HEK293 (cell line): Measurements from ENCODE around the gene AP1AR.

Source experiments
- CTCF ChIA-PET: fragments of 350-600 bp; formaldehyde crosslinking; extraction: SDS; loops from one replicate; lab custom pipeline; 2021; ENCODE audit warnings: antibody characterized with exemption; lab: Yijun Ruan, JAX
- POLR2A ChIA-PET: fragments of 300-600 bp; formaldehyde crosslinking; extraction: SDS; loops from one replicate; lab custom pipeline; 2020; ENCODE audit warnings: antibody characterized with exemption, inconsistent platforms; lab: Yijun Ruan, JAX
- H3K27ac ChIP-seq: fragments of 200-500 bp; sonication (Bioruptor generic); 2 replicates; pipeline ENCODE4 v1.5.1; 2014; ENCODE audit warnings: low read depth, low read length, control low read depth, inconsistent platforms; ENCODE audit errors: extremely low read depth
- H3K36me3 ChIP-seq, 2 experiments: fragments of 200-500 bp in 1 of 2; sonication (Bioruptor generic) in 1 of 2; 1 replicate in 1 of 2; 2 replicates in 1 of 2; pipeline ENCODE4 v1.5.1; 2014 to 2017; ENCODE audit warnings: inconsistent platforms in 2 of 2, low read length in 2 of 2; ENCODE audit not compliant: control insufficient read depth in 2 of 2, insufficient read depth in 1 of 2
- H3K4me1 ChIP-seq: fragments of 200-500 bp; sonication (Bioruptor generic); 2 replicates; pipeline ENCODE4 v1.5.1; 2014; ENCODE audit warnings: mild to moderate bottlenecking, low read length, inconsistent platforms; ENCODE audit not compliant: control insufficient read depth, insufficient read depth
- H3K4me3 ChIP-seq: 2 replicates; pipeline ENCODE4 v1.5.1; 2011; ENCODE audit warnings: low read depth, mild to moderate bottlenecking, control low read depth, low read length, moderate library complexity
- H3K9me3 ChIP-seq: fragments of 200-500 bp; sonication (Bioruptor generic); 2 replicates; pipeline ENCODE4 v1.5.1; 2014; ENCODE audit warnings: low read depth, low read length, inconsistent platforms; ENCODE audit not compliant: control insufficient read depth, insufficient read depth
- GLI2 ChIP-seq: fragments of 450-650 bp; formaldehyde crosslinking; IDR thresholded peaks from 2 replicates; pipeline ENCODE4; 2017; ENCODE audit warnings: missing biosample characterization, missing genetic modification characterization, low read depth, borderline replicate concordance
- IKZF3 ChIP-seq: fragments of 450-650 bp; IDR thresholded peaks from 2 replicates; pipeline ENCODE4 v1.5.0; 2018; ENCODE audit warnings: missing biosample characterization, mild to moderate bottlenecking, missing genetic modification characterization, moderate library complexity
- KLF7 ChIP-seq: fragments of 450-650 bp; formaldehyde crosslinking; IDR thresholded peaks from 2 replicates; pipeline ENCODE4 v1.5.1; 2016; ENCODE audit warnings: missing biosample characterization, missing genetic modification characterization, borderline replicate concordance
- ZBTB1 ChIP-seq: fragments of 450-650 bp; formaldehyde crosslinking; IDR thresholded peaks from 2 replicates; pipeline ENCODE4 v1.5.1; 2016; ENCODE audit warnings: missing biosample characterization, missing genetic modification characterization
- ZBTB20 ChIP-seq: fragments of 450-650 bp; formaldehyde crosslinking; IDR thresholded peaks from 2 replicates; pipeline ENCODE4 v1.5.1; 2016; ENCODE audit warnings: missing biosample characterization, missing genetic modification characterization
- ZEB2 ChIP-seq: fragments of 450-650 bp; formaldehyde crosslinking; IDR thresholded peaks from 2 replicates; pipeline ENCODE4 v1.5.1; 2016; ENCODE audit warnings: missing biosample characterization, missing genetic modification characterization
- ZNF146 ChIP-seq: fragments of 450-650 bp; formaldehyde crosslinking; IDR thresholded peaks from 2 replicates; pipeline ENCODE4 v1.5.1; 2016; ENCODE audit warnings: missing biosample characterization, missing genetic modification characterization
- ZNF394 ChIP-seq: fragments of 450-650 bp; formaldehyde crosslinking; IDR thresholded peaks from 2 replicates; pipeline ENCODE4 v1.5.1; 2016; ENCODE audit warnings: missing biosample characterization, missing genetic modification characterization, mild to moderate bottlenecking, moderate library complexity, borderline replicate concordance
- ZNF501 ChIP-seq: fragments of 450-650 bp; formaldehyde crosslinking; IDR thresholded peaks from 2 replicates; pipeline ENCODE4 v1.5.1; 2016; ENCODE audit warnings: missing biosample characterization, missing genetic modification characterization
- ZNF555 ChIP-seq: fragments of 450-650 bp; formaldehyde crosslinking; conservative IDR thresholded peaks from 2 replicates; pipeline ENCODE4 v1.5.1; 2017; ENCODE audit warnings: missing biosample characterization, mild to moderate bottlenecking, missing genetic modification characterization, inconsistent platforms
- ZNF629 ChIP-seq: fragments of 450-650 bp; formaldehyde crosslinking; IDR thresholded peaks from 2 replicates; pipeline ENCODE4 v1.5.1; 2017; ENCODE audit warnings: missing biosample characterization, missing genetic modification characterization
- ZNF654 ChIP-seq: fragments of 450-650 bp; formaldehyde crosslinking; IDR thresholded peaks from 2 replicates; pipeline ENCODE4 v1.5.1; 2016; ENCODE audit warnings: low read depth, missing biosample characterization, missing genetic modification characterization
- ZNF677 ChIP-seq: fragments of 450-650 bp; IDR thresholded peaks from 2 replicates; pipeline ENCODE4 v1.5.0; 2018; ENCODE audit warnings: missing biosample characterization, mild to moderate bottlenecking, missing genetic modification characterization, moderate library complexity
- ZNF747 ChIP-seq: fragments of 450-650 bp; formaldehyde crosslinking; IDR thresholded peaks from 2 replicates; pipeline ENCODE4 v1.5.1; 2016; ENCODE audit warnings: missing biosample characterization, missing genetic modification characterization
- ZNF837 ChIP-seq: fragments of 450-650 bp; formaldehyde crosslinking; IDR thresholded peaks from 2 replicates; pipeline ENCODE4 v1.5.1; 2016; ENCODE audit warnings: missing biosample characterization, missing genetic modification characterization
- ZSCAN23 ChIP-seq: fragments of 450-650 bp; formaldehyde crosslinking; IDR thresholded peaks from 2 replicates; pipeline ENCODE4 v1.5.1; 2016; ENCODE audit warnings: missing biosample characterization, missing genetic modification characterization
- TF ChIP-seq, protein P1 (sequence below): fragments of 450-650 bp; formaldehyde crosslinking; IDR thresholded peaks from 2 replicates; pipeline ENCODE4 v1.5.1; 2016; ENCODE audit warnings: missing biosample characterization, missing genetic modification characterization
- TF ChIP-seq, protein P2 (sequence below): fragments of 450-650 bp; formaldehyde crosslinking; IDR thresholded peaks from 2 replicates; pipeline ENCODE4 v1.5.1; 2016; ENCODE audit warnings: missing biosample characterization, missing genetic modification characterization
- TF ChIP-seq, protein P3 (sequence below): fragments of 450-650 bp; formaldehyde crosslinking; IDR thresholded peaks from 2 replicates; pipeline ENCODE4 v1.5.1; 2016; ENCODE audit warnings: missing biosample characterization, missing genetic modification characterization, low read depth
- TF ChIP-seq, protein P4 (sequence below): fragments of 450-650 bp; formaldehyde crosslinking; IDR thresholded peaks from 2 replicates; pipeline ENCODE4 v1.5.1; 2017; ENCODE audit warnings: missing biosample characterization, missing genetic modification characterization
- TF ChIP-seq, protein P5 (sequence below): fragments of 450-650 bp; formaldehyde crosslinking; conservative IDR thresholded peaks from 2 replicates; pipeline ENCODE4 v1.5.1; 2016; ENCODE audit warnings: low read depth, missing biosample characterization, missing genetic modification characterization

AP1AR gene

DNA sequence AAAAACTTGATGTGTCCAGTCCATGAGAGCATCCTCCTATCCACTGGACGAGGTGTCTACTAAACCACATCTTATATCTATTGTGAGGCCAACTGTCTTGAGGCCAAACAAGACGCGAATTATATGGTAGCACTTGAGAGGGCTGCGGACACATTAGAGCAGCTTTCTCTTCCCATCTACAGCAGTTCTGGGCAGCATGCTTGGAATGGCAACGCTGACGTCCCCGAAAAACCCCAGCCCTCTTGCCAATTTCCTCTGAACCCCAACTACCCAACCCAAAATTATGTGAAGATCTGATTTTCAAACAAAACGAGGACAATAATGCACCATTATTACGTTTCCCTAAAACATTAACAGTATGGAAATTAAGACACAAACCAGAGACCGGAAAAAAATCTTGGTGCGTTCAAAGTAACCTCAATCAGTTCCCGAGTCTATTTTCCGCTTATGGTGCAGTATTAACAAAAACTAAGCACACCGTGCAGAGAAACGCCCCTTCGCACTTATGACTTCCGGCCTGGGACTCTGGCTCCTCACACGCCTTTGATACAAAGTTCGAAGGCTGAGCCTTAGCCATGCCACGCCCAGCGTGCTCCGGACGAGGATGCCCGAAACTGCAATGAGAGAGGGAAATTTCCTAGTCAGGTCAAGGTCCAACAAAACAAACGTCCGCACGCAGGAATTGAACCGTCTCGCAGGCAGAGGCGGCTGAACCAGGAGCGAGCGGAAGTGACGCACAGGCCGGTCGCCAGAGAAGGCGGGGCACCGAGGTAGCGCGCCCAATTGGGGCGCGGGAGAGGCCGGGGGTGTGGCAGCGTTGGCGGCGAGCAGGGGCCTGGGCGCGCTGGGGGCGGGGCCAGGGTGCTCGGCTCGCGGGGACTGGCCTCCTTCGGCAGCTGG is 458 bp upstream of the AP1AR start (continued):
- TF ChIP-seq, protein P1, sequence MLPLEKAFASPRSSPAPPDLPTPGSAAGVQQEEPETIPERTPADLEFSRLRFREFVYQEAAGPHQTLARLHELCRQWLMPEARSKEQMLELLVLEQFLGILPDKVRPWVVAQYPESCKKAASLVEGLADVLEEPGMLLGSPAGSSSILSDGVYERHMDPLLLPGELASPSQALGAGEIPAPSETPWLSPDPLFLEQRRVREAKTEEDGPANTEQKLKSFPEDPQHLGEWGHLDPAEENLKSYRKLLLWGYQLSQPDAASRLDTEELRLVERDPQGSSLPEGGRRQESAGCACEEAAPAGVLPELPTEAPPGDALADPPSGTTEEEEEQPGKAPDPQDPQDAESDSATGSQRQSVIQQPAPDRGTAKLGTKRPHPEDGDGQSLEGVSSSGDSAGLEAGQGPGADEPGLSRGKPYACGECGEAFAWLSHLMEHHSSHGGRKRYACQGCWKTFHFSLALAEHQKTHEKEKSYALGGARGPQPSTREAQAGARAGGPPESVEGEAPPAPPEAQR (tag by site-specific recombination) = no peak
- TF ChIP-seq ZNF146 = no peak
- TF ChIP-seq, protein P2, sequence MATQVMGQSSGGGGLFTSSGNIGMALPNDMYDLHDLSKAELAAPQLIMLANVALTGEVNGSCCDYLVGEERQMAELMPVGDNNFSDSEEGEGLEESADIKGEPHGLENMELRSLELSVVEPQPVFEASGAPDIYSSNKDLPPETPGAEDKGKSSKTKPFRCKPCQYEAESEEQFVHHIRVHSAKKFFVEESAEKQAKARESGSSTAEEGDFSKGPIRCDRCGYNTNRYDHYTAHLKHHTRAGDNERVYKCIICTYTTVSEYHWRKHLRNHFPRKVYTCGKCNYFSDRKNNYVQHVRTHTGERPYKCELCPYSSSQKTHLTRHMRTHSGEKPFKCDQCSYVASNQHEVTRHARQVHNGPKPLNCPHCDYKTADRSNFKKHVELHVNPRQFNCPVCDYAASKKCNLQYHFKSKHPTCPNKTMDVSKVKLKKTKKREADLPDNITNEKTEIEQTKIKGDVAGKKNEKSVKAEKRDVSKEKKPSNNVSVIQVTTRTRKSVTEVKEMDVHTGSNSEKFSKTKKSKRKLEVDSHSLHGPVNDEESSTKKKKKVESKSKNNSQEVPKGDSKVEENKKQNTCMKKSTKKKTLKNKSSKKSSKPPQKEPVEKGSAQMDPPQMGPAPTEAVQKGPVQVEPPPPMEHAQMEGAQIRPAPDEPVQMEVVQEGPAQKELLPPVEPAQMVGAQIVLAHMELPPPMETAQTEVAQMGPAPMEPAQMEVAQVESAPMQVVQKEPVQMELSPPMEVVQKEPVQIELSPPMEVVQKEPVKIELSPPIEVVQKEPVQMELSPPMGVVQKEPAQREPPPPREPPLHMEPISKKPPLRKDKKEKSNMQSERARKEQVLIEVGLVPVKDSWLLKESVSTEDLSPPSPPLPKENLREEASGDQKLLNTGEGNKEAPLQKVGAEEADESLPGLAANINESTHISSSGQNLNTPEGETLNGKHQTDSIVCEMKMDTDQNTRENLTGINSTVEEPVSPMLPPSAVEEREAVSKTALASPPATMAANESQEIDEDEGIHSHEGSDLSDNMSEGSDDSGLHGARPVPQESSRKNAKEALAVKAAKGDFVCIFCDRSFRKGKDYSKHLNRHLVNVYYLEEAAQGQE (tag by site-specific recombination) = no peak
- TF ChIP-seq ZNF629 (tag by site-specific recombination) = peak; percentile 46

DNA sequence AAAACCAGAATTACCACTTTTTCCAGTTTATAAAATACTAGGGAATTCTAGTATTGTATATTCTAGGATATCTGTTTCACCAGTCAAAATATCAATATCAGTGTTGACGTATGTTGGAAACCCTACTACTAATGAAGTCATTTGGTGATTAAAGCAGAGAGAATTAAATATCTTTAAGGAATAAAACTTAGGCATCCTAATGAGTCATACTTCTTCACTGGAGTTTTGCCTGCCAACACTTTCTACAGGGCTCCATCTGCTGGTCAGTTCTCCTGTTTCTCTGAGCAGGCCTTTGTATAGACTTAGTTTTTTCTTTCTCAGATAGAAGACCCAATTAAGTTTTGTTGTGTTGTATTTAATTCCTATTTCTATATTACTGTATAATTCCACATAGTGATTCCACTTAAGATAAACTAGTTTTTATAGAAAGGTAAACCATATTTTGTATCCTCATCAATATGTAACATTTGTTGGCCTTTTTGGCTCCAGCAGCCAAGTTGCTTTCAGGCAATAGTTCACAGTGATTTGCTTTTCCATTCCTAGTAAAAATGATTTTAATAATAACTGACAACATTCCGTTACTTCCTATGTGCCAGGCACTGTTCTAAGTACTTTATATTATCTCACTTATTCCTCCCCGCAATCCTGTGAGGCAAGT is 3.5 kb downstream of the AP1AR start:
- H3K9me3 ChIP-seq = no peaks in the 10 kb centered on the region
- H3K4me3 ChIP-seq = no peak overlapping the region
- H3K36me3 ChIP-seq = no peaks in the 10 kb centered on the region
- no peaks in the 10 kb centered on the region for H3K4me1 ChIP-seq
- CTCF ChIA-PET = interaction anchor here (0.8 to 8.1 kb wide), 9 partner anchors 8 to 159 kb away, joined by 3 to 67 read pairs (median 8); no protein-coding TSS in a partner anchor
- no peak overlapping the region for H3K27ac ChIP-seq
- POLR2A ChIA-PET = no interaction called here
- TF ChIP-seq IKZF3 (tag by site-specific recombination) (peak; percentile 69), ZBTB1 (tag by site-specific recombination) (no peak), ZNF837 (no peak), ZNF394 (no peak), ZEB2 (peak; percentile 51; the same call in 1 of the 2 replicates), ZSCAN23 (tag by site-specific recombination) (no peak), GLI2 (tag by site-specific recombination) (no peak), ZNF747 (tag by site-specific recombination) (no peak), ZNF677 (tag by site-specific recombination) (no peak), ZNF654 (tag by site-specific recombination) (peak; percentile 69), ZBTB20 (tag by site-specific recombination) (no peak), ZNF555 (tag by site-specific recombination) (no peak), ZNF501 (tag by site-specific recombination) (no peak), KLF7 (tag by site-specific recombination) (no peak)
- TF ChIP-seq, protein P3, sequence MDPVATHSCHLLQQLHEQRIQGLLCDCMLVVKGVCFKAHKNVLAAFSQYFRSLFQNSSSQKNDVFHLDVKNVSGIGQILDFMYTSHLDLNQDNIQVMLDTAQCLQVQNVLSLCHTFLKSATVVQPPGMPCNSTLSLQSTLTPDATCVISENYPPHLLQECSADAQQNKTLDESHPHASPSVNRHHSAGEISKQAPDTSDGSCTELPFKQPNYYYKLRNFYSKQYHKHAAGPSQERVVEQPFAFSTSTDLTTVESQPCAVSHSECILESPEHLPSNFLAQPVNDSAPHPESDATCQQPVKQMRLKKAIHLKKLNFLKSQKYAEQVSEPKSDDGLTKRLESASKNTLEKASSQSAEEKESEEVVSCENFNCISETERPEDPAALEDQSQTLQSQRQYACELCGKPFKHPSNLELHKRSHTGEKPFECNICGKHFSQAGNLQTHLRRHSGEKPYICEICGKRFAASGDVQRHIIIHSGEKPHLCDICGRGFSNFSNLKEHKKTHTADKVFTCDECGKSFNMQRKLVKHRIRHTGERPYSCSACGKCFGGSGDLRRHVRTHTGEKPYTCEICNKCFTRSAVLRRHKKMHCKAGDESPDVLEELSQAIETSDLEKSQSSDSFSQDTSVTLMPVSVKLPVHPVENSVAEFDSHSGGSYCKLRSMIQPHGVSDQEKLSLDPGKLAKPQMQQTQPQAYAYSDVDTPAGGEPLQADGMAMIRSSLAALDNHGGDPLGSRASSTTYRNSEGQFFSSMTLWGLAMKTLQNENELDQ (tag by site-specific recombination) = no peak
- TF ChIP-seq, protein P4, sequence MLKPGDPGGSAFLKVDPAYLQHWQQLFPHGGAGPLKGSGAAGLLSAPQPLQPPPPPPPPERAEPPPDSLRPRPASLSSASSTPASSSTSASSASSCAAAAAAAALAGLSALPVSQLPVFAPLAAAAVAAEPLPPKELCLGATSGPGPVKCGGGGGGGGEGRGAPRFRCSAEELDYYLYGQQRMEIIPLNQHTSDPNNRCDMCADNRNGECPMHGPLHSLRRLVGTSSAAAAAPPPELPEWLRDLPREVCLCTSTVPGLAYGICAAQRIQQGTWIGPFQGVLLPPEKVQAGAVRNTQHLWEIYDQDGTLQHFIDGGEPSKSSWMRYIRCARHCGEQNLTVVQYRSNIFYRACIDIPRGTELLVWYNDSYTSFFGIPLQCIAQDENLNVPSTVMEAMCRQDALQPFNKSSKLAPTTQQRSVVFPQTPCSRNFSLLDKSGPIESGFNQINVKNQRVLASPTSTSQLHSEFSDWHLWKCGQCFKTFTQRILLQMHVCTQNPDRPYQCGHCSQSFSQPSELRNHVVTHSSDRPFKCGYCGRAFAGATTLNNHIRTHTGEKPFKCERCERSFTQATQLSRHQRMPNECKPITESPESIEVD (tag by site-specific recombination) = peak; percentile 91
- TF ChIP-seq, protein P5, sequence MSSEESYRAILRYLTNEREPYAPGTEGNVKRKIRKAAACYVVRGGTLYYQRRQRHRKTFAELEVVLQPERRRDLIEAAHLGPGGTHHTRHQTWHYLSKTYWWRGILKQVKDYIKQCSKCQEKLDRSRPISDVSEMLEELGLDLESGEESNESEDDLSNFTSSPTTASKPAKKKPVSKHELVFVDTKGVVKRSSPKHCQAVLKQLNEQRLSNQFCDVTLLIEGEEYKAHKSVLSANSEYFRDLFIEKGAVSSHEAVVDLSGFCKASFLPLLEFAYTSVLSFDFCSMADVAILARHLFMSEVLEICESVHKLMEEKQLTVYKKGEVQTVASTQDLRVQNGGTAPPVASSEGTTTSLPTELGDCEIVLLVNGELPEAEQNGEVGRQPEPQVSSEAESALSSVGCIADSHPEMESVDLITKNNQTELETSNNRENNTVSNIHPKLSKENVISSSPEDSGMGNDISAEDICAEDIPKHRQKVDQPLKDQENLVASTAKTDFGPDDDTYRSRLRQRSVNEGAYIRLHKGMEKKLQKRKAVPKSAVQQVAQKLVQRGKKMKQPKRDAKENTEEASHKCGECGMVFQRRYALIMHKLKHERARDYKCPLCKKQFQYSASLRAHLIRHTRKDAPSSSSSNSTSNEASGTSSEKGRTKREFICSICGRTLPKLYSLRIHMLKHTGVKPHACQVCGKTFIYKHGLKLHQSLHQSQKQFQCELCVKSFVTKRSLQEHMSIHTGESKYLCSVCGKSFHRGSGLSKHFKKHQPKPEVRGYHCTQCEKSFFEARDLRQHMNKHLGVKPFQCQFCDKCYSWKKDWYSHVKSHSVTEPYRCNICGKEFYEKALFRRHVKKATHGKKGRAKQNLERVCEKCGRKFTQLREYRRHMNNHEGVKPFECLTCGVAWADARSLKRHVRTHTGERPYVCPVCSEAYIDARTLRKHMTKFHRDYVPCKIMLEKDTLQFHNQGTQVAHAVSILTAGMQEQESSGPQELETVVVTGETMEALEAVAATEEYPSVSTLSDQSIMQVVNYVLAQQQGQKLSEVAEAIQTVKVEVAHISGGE (tag by site-specific recombination) = no peak
